ENCODE measurements around the gene SHQ1.
"Not testable (repeated sequence)": the region's sequence is repeated elsewhere in the genome, so short reads cannot be mapped to it uniquely, and the experiment has no call there.

The SHQ1 gene

GRCh38 chr3:72739531-72740466 lies 108.4 kb downstream of the SHQ1 start:
- Histone ChIP-seq H3K9ac (ENCODE audit: low read depth, low read length) (no peak overlapping the region), H3K4me2 (ENCODE audit: low read length) (no peak overlapping the region), H3K27me3 (ENCODE audit: control insufficient read depth, insufficient read depth, low read length) (peaks cover 4% of the 10 kb centered on the region), H3K4me3 (ENCODE audit: low read length) (no peak overlapping the region), H3K36me3 (ENCODE audit: insufficient read depth, low read length) (no peaks in the 10 kb centered on the region), H3K4me1 (ENCODE audit: control insufficient read depth, insufficient read depth, low read length) (peaks cover 12% of the 10 kb centered on the region), H3K9me3 (replicated peaks; ENCODE audit: low read length) (no peaks in the 10 kb centered on the region)

GRCh38 chr3:72738752-72739530 lies 109.3 kb downstream of the SHQ1 start:
- H3K9ac ChIP-seq (ENCODE audit: low read depth, low read length): no peak overlapping the region
- H3K27me3 ChIP-seq (ENCODE audit: control insufficient read depth, insufficient read depth, low read length): peaks cover 4% of the 10 kb centered on the region
- peaks cover 2% of the 10 kb centered on the region for H3K9me3 ChIP-seq (replicated peaks; ENCODE audit: low read length)
- H3K4me3 ChIP-seq (ENCODE audit: low read length): peak overlapping the region; percentile 57
- peak overlapping the region; percentile 76 for H3K4me2 ChIP-seq (ENCODE audit: low read length)
- H3K36me3 ChIP-seq (ENCODE audit: insufficient read depth, low read length): no peaks in the 10 kb centered on the region
- H3K4me1 ChIP-seq (ENCODE audit: control insufficient read depth, insufficient read depth, low read length): peaks cover 12% of the 10 kb centered on the region

GRCh38 chr3:72735072-72735471 lies 113.2 kb downstream of the SHQ1 start:
- H3K4me2 ChIP-seq (ENCODE audit: low read length); H3K9ac ChIP-seq (ENCODE audit: low read depth, low read length); H3K4me3 ChIP-seq (ENCODE audit: low read length); H3K36me3 ChIP-seq (ENCODE audit: insufficient read depth, low read length); H3K27me3 ChIP-seq (ENCODE audit: control insufficient read depth, insufficient read depth, low read length); H3K9me3 ChIP-seq (replicated peaks; ENCODE audit: low read length): not testable (repeated sequence)
- peaks cover 12% of the 10 kb centered on the region for H3K4me1 ChIP-seq (ENCODE audit: control insufficient read depth, insufficient read depth, low read length)

GRCh38 chr3:72733676-72734075 lies 114.6 kb downstream of the SHQ1 start:
- Histone ChIP-seq H3K9ac (ENCODE audit: low read depth, low read length) (no peak overlapping the region), H3K27me3 (ENCODE audit: control insufficient read depth, insufficient read depth, low read length) (peaks cover 7% of the 10 kb centered on the region), H3K4me3 (ENCODE audit: low read length) (no peak overlapping the region), H3K4me2 (ENCODE audit: low read length) (no peak overlapping the region), H3K4me1 (ENCODE audit: control insufficient read depth, insufficient read depth, low read length) (no peaks in the 10 kb centered on the region), H3K9me3 (replicated peaks; ENCODE audit: low read length) (peaks cover 2% of the 10 kb centered on the region), H3K36me3 (ENCODE audit: insufficient read depth, low read length) (no peaks in the 10 kb centered on the region)

DNA sequence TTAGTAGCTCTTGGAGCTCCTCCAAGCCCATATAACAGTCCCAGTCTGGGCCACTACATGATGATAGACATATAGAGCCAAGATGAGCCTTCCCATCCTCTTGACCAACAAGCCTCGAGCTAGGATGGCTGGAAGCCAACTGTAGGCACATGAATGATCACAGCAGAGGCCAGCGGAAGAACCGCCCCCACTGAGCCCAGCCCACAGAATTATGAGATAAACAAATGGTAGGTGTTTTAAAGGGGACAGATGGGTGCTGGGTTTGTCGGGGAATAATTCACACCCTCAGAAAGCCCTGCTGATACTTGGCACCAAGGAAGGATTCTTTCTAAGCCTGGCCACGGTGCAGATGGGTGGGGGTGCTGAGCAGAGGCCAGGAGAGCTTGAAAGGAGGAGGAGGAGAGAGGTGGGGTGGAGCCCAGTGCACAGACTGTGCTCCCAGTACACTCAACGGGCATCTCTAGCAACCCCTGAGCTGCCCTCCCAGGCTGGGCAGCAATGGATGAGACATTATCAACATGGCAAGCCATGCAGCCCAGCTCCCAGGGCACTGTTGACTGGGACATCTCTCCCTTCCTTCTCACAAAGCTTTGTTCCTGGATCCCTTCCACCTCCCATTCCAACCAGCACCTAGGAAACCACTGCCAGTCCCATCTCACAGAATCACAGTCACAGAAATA lies 115.4 kb downstream of the SHQ1 start:
- H3K4me2 ChIP-seq (ENCODE audit: low read length): not testable (repeated sequence)
- H3K27me3 ChIP-seq (ENCODE audit: control insufficient read depth, insufficient read depth, low read length): peaks cover 15% of the 10 kb centered on the region

GRCh38 chr3:72728958-72729467 lies 119.2 kb downstream of the SHQ1 start:
- H3K9ac ChIP-seq (ENCODE audit: low read depth, low read length): no peak overlapping the region
- peaks cover 14% of the 10 kb centered on the region for H3K27me3 ChIP-seq (ENCODE audit: control insufficient read depth, insufficient read depth, low read length)
- no peak overlapping the region for H3K4me2 ChIP-seq (ENCODE audit: low read length)
- H3K4me3 ChIP-seq (ENCODE audit: low read length): no peak overlapping the region
- no peaks in the 10 kb centered on the region for H3K9me3 ChIP-seq (replicated peaks; ENCODE audit: low read length)
- H3K4me1 ChIP-seq (ENCODE audit: control insufficient read depth, insufficient read depth, low read length): no peaks in the 10 kb centered on the region
- no peaks in the 10 kb centered on the region for H3K36me3 ChIP-seq (ENCODE audit: insufficient read depth, low read length)

More for the DNA sequence above, 115.4 kb downstream of the SHQ1 start:
- not testable (repeated sequence) for H3K36me3 ChIP-seq (ENCODE audit: insufficient read depth, low read length); H3K4me1 ChIP-seq (ENCODE audit: control insufficient read depth, insufficient read depth, low read length); H3K4me3 ChIP-seq (ENCODE audit: low read length); H3K9ac ChIP-seq (ENCODE audit: low read depth, low read length); H3K9me3 ChIP-seq (replicated peaks; ENCODE audit: low read length)

DNA sequence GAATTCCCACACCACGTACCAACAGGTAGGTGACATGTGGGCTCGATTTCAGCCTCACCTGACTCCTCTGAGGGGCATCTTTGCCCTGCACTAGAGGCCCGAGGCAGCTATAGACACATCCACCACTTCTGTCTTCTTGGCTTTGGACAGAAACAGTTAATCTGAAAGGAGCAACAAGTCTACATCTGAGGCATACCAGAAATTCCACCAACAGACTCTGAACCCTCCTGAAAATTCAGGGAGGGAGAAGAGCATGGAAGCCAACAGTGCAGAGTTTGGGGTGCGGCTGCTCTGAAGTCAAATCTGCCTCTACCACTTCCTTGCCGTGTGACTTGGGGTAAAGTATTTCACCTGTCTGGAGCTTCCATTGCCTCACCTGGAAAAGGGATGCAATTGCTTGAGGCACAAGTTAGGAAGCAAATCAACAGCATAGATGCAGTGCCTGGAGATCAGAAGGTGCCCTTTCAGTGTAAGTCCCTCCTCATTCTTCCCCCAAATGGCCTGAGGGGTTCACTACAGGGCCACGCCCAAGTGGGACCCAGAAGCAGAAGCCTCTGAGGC lies 119.8 kb downstream of the SHQ1 start:
- Histone ChIP-seq H3K36me3 (ENCODE audit: insufficient read depth, low read length) (no peaks in the 10 kb centered on the region), H3K4me2 (ENCODE audit: low read length) (no peak overlapping the region), H3K9me3 (replicated peaks; ENCODE audit: low read length) (no peaks in the 10 kb centered on the region)

GRCh38 chr3:72727726-72728125 lies 120.5 kb downstream of the SHQ1 start:
- Histone ChIP-seq H3K9ac (ENCODE audit: low read depth, low read length) (no peak overlapping the region), H3K4me1 (ENCODE audit: control insufficient read depth, insufficient read depth, low read length) (peaks cover 10% of the 10 kb centered on the region)

More for the DNA sequence above, 119.8 kb downstream of the SHQ1 start:
- Histone ChIP-seq H3K4me1 (ENCODE audit: control insufficient read depth, insufficient read depth, low read length) (peaks cover 4% of the 10 kb centered on the region), H3K9ac (ENCODE audit: low read depth, low read length) (no peak overlapping the region), H3K4me3 (ENCODE audit: low read length) (no peak overlapping the region), H3K27me3 (ENCODE audit: control insufficient read depth, insufficient read depth, low read length) (peaks cover 14% of the 10 kb centered on the region)

DNA sequence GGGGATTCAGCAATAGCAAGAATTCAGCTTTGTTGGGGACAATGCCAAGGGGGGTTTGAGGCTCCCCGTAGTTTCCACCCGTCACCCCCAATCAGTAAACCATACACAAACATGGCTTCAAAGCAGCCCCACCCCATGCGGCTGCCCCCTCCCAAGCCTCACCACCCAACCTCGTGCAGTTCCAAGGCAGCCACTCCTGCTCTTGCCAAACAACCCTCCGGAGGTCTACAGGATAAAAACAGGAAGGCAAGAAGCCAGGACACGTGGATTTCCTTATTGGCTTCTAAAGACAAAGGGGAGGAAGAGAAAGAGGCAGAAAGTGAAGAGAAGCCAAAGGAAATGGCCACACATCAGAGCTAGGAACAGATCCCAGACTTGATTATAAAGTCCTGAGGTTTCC lies 121.1 kb downstream of the SHQ1 start:
- peaks cover 10% of the 10 kb centered on the region for H3K4me1 ChIP-seq (ENCODE audit: control insufficient read depth, insufficient read depth, low read length)
- no peak overlapping the region for H3K4me2 ChIP-seq (ENCODE audit: low read length)
- no peaks in the 10 kb centered on the region for H3K9me3 ChIP-seq (replicated peaks; ENCODE audit: low read length)
- peaks cover 14% of the 10 kb centered on the region for H3K27me3 ChIP-seq (ENCODE audit: control insufficient read depth, insufficient read depth, low read length)
- no peaks in the 10 kb centered on the region for H3K36me3 ChIP-seq (ENCODE audit: insufficient read depth, low read length)
- H3K9ac ChIP-seq (ENCODE audit: low read depth, low read length): no peak overlapping the region
- H3K4me3 ChIP-seq (ENCODE audit: low read length): no peak overlapping the region

More at GRCh38 chr3:72727726-72728125, 120.5 kb downstream of the SHQ1 start:
- Histone ChIP-seq H3K36me3 (ENCODE audit: insufficient read depth, low read length) (no peaks in the 10 kb centered on the region), H3K4me3 (ENCODE audit: low read length) (no peak overlapping the region), H3K4me2 (ENCODE audit: low read length) (no peak overlapping the region), H3K27me3 (ENCODE audit: control insufficient read depth, insufficient read depth, low read length) (peaks cover 14% of the 10 kb centered on the region), H3K9me3 (replicated peaks; ENCODE audit: low read length) (no peaks in the 10 kb centered on the region)

- no peak overlapping the region for H3K9ac ChIP-seq (ENCODE audit: low read depth, low read length)
- no peaks in the 10 kb centered on the region for H3K36me3 ChIP-seq (ENCODE audit: insufficient read depth, low read length)
- H3K4me3 ChIP-seq (ENCODE audit: low read length): no peak overlapping the region
- H3K27me3 ChIP-seq (ENCODE audit: control insufficient read depth, insufficient read depth, low read length): peaks cover 15% of the 10 kb centered on the region
- peaks cover 10% of the 10 kb centered on the region for H3K4me1 ChIP-seq (ENCODE audit: control insufficient read depth, insufficient read depth, low read length)
- H3K9me3 ChIP-seq (replicated peaks; ENCODE audit: low read length): no peaks in the 10 kb centered on the region
- no peak overlapping the region for H3K4me2 ChIP-seq (ENCODE audit: low read length)
Observed at GRCh38 chr3:72725229-72725628, 123.0 kb downstream of the SHQ1 start.

DNA sequence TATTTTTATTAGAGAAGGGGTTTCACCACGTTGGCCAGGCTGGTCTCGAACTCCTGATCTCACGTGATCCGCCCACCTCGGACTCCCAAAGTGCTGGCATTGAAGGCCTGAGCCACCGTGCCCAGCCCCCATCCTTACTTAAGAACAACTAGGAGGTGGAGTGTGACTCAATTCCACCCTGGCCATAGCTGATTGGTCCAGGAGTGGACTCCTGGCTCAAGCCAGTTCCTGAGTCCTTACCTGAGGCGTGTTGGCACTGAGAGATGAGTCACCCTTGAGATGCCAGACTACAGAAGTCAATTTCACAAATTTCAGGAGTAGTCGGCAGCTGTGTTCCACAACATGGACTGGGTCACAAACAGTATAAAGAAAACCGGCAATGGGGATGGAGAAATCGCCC lies 124.2 kb downstream of the SHQ1 start:
- Histone ChIP-seq H3K4me1 (ENCODE audit: control insufficient read depth, insufficient read depth, low read length) (peaks cover 10% of the 10 kb centered on the region), H3K4me3 (ENCODE audit: low read length) (no peak overlapping the region), H3K27me3 (ENCODE audit: control insufficient read depth, insufficient read depth, low read length) (peaks cover 17% of the 10 kb centered on the region), H3K9me3 (replicated peaks; ENCODE audit: low read length) (no peaks in the 10 kb centered on the region), H3K9ac (ENCODE audit: low read depth, low read length) (no peak overlapping the region), H3K36me3 (ENCODE audit: insufficient read depth, low read length) (no peaks in the 10 kb centered on the region), H3K4me2 (ENCODE audit: low read length) (no peak overlapping the region)

Measured in skeletal muscle satellite cell (primary cell).